ENCODE results near the gene GSTM5. TPM values are rescaled to one million over a fixed set of nuclear protein-coding genes. Genes with fewer than 3 reads are reported as not detected.
A peak's percentile ranks its signal among the peaks of the same experiment; 100 is the strongest.
"Not testable (repeated sequence)": the region's sequence is repeated elsewhere in the genome, so short reads cannot be mapped to it uniquely, and the experiment has no call there.

GSTM5 gene
- total and polyA plus RNA-seq, 7 experiments from 2014 or later = 0.42 to 0.81 TPM; not detected in 5

DNA sequence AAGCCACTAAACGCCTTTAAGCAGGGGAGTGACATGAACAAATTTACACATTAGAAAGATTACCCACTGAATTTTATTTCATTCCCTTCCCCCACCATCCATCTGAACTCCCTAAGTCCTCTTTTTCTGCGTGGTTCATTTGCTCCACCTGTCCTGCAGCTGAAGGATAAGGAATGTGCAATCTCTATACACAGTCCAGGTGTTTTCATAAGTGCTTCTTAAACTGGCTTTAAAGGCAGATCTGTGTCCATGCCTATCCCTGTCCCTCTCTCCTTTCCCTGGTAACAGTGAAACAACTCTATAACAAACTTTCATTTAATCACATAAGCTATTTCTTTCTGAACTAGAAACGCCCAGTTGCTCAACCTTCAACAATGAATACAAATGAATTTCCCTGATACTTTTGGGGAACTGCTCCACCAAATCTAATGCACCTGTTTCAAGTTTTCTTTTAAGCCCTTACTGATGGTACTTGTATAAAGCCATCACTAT, 20.4 kb downstream of the GSTM5 start:
- Mint-ChIP-seq H3K4me1 (no peaks in the 10 kb centered on the region), H3K27me3 (peaks cover 0 to 36% (median 0%) of the 10 kb centered on the region in 5 donors), H3K9me3 (no peaks in the 10 kb centered on the region), H3K36me3 (peaks cover 0 to 12% (median 3%) of the 10 kb centered on the region in 5 donors), H3K27ac (no peak overlapping the region), H3K4me3 (no peak overlapping the region)
- no peak for ATAC-seq
- Histone ChIP-seq H3K4me3 (ENCODE audit: low read length) (no peak overlapping the region), H3K27ac (ENCODE audit: low read depth, low read length) (no peak overlapping the region), H3K36me3 (ENCODE audit: control insufficient read depth in 2 of 3, insufficient read depth in 3 of 3, low read length in 3 of 3) (peaks cover 0 to 9% (median 0%) of the 10 kb centered on the region in 3 experiments), H3K9me3 (ENCODE audit: control insufficient read depth in 2 of 3, low read length in 3 of 3) (no peaks in the 10 kb centered on the region), H3K4me1 (ENCODE audit: control insufficient read depth in 2 of 2, insufficient read depth in 2 of 2, low read length in 2 of 2) (no peaks in the 10 kb centered on the region), H3K27me3 (ENCODE audit: control insufficient read depth in 2 of 2, insufficient read depth in 2 of 2, low read length in 2 of 2) (peaks cover 0 to 3% of the 10 kb centered on the region in 2 donors)
- DNase-seq = no peak
- ChIA-PET POLR2A (no interaction called here), CTCF (no interaction called here)
- intact Hi-C loops (cut with micrococcal nuclease) = no loop called here

DNA sequence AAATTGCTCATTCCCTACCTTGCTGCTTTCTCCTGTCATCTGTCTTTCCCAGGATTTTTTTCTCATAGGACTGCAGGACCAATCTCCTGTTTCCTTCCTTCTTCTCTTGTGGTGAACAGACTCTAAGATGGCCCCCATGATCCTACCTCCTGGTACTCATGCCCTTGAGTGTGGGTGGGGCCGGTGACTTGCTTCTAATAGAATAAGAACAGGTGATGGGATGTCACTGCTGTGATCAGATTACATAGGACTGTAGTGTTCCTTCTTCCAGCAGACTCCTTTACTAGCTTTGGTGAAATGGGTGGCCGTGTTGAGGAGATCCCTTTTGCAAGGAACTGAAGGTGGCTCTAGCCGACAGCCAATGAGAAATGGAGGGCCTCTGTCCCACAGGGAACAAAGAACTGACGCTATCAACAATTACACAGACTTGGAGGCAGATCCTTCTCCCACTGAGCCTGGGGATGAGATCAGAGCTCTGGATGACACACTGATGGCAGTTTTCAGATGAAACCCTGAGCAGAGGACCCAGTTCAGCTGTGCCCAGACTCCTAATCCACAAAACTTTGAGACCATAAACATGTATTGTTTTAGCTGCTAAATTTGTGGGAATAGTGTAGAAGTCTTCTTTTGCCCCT, 21.3 kb downstream of the GSTM5 start:
- Histone ChIP-seq H3K27ac (ENCODE audit: low read depth, low read length) (no peak overlapping the region), H3K36me3 (ENCODE audit: control insufficient read depth in 2 of 3, insufficient read depth in 3 of 3, low read length in 3 of 3) (peaks cover 0 to 16% (median 0%) of the 10 kb centered on the region in 3 experiments), H3K4me1 (ENCODE audit: control insufficient read depth in 2 of 2, insufficient read depth in 2 of 2, low read length in 2 of 2) (no peaks in the 10 kb centered on the region), H3K9me3 (ENCODE audit: control insufficient read depth in 2 of 3, low read length in 3 of 3) (no peaks in the 10 kb centered on the region), H3K27me3 (ENCODE audit: control insufficient read depth in 2 of 2, insufficient read depth in 2 of 2, low read length in 2 of 2) (peaks cover 0 to 3% of the 10 kb centered on the region in 2 donors), H3K4me3 (ENCODE audit: low read length) (no peak overlapping the region)
- ChIA-PET CTCF (no interaction called here), POLR2A (no interaction called here)
- no peak overlapping the region for H3K4me3 Mint-ChIP-seq
- ATAC-seq (no peak), DNase-seq (no peak)
- H3K9me3 Mint-ChIP-seq = no peaks in the 10 kb centered on the region
- intact Hi-C loops (cut with micrococcal nuclease) = no loop called here
- H3K4me1 Mint-ChIP-seq = peaks cover 0 to 3% (median 0%) of the 10 kb centered on the region in 7 donors
- H3K36me3 Mint-ChIP-seq = peaks cover 0 to 15% (median 3%) of the 10 kb centered on the region in 5 donors
- H3K27me3 Mint-ChIP-seq = peaks cover 0 to 45% (median 0%) of the 10 kb centered on the region in 5 donors
- no peak overlapping the region for H3K27ac Mint-ChIP-seq

DNA sequence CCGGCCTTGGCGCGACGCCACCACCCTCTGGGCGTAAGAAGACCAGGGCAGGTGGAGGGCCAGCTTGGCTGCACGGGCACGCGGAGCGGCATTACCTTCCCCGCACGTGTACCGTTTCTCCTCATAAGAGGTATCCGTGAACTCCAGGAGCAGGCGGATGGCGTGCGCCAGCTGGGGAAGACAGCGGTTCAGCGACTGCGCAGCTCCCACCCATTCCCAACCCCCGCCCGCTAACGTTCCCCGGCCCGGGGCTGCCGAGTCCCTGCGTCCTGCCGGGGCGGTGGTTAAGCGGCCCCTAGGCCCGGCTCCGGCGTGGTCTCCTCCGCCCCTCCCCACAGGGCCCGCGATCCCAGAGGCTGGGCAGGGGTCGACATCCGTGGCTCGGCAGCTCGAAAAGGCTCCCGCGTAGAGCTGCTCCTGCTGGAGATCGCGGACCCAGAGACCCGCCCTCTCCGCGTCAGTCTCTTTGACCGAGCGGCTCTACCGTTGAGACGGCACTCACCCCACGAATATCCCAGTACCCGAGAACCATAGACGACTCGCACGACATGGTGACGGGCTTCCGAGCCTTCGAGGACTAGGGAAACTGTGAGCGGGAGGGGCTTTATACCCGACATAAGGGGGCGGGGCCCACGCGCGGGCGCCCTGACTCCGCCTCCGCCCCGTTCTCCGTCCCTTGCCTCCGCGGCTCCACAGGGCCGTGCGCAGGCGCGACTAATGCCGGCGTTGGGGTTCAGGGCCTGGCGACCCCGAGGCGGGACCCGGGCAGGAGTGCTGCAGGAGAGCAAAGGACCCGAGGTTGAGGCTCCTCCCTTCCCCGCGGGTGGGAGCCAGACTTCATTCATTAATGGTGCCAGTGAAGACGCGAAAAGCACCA, 27.9 kb downstream of the GSTM5 start:
- Histone ChIP-seq H3K9me3 (ENCODE audit: control insufficient read depth in 2 of 3, low read length in 3 of 3) (no peaks in the 10 kb centered on the region), H3K4me3 (ENCODE audit: low read length) (peak overlapping the region; percentile 70), H3K4me1 (ENCODE audit: control insufficient read depth in 2 of 2, insufficient read depth in 2 of 2, low read length in 2 of 2) (peaks cover 0 to 11% of the 10 kb centered on the region in 2 donors), H3K27me3 (ENCODE audit: control insufficient read depth in 2 of 2, insufficient read depth in 2 of 2, low read length in 2 of 2) (no peaks in the 10 kb centered on the region), H3K27ac (ENCODE audit: low read depth, low read length) (peak overlapping the region; percentile 81), H3K36me3 (ENCODE audit: control insufficient read depth in 2 of 3, insufficient read depth in 3 of 3, low read length in 3 of 3) (peaks cover 0 to 19% (median 0%) of the 10 kb centered on the region in 3 experiments)
- H3K9me3 Mint-ChIP-seq = peaks cover 0 to 2% (median 0%) of the 10 kb centered on the region in 11 donors
- ChIA-PET CTCF (interaction anchor here (0.6 kb wide), 1 partner anchor 250 kb away, joined by 3 read pairs; no protein-coding TSS in a partner anchor), POLR2A (interaction anchor here (1.0 to 1.5 kb wide), 2 partner anchors 10 to 191 kb away, joined by 3 read pairs; partner anchors contain the start of gene GNAI3)
- ATAC-seq (peak; percentile 99), DNase-seq (peak; percentile 73 to 87 (median 85))
- intact Hi-C loops (cut with micrococcal nuclease) = loop anchor here (1.0 to 10.0 kb wide), 5 partner anchors 53 to 244 kb away; partner anchors contain the start of genes AHCYL1 (in 2 of the 2), GSTM2 (in 2 of the 2), GNAI3 (in 1 of the 2) and GSTM1 (in 1 of the 2)
- peak overlapping the region; percentile 71 to 93 (median 87) for H3K4me3 Mint-ChIP-seq
- H3K36me3 Mint-ChIP-seq = peaks cover 0 to 9% (median 3%) of the 10 kb centered on the region in 5 donors
- peaks cover 0 to 51% (median 0%) of the 10 kb centered on the region in 5 donors for H3K27me3 Mint-ChIP-seq
- peaks cover 3 to 21% (median 13%) of the 10 kb centered on the region in 7 donors for H3K4me1 Mint-ChIP-seq
- peak overlapping the region; percentile 17 to 95 (median 72) for H3K27ac Mint-ChIP-seq

DNA sequence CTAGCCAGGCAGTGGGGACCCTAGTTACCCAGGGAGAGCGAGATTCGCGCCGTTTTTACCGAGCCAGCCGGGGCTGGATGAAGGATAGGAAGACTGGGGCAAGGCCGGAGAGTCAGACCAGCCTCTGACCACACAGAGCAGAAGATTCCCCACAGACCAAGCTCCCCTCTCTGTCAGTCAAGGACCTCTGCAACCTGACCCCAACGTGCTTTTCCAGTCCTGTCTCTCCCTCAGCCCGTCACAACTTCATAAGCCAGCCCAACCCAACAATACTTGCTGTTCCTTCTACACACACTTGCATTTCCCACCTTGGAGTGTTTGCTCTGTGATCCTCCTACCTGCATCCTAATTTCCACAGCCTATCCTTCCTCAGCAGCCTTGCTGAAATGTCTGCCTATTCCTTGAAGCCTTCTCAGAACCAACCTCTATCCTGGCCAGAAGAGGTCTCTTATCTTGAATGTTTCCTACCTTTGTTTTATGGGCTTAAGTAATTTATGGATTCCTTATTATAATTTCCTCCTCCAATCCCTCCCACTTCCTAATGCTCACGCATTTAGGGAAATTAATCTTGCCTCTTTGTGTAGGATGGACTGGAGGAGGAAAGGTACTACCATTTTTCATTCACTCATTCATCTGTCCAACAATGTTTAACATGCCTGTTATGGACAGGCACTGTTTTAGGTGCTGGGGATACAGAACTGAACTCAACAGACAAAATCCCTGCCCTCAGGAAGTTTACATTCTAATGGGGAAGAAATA, 28.7 kb downstream of the GSTM5 start, which contains the start of gene GSTM3:
Gene GSTM3 (minus strand): TSS at position 424 of the 759 bp plus-strand sequence. CDS start 751 bp downstream, outside the sequence.
- POLR2A ChIA-PET = interaction anchor here (1.0 to 1.5 kb wide), 2 partner anchors 9 to 192 kb away, joined by 3 read pairs; partner anchors contain the start of gene GNAI3
- intact Hi-C loops (cut with micrococcal nuclease) = loop anchor here (1.0 to 10.0 kb wide), 5 partner anchors 54 to 244 kb away; partner anchors contain the start of genes AHCYL1 (in 2 of the 2), GSTM2 (in 2 of the 2), GNAI3 (in 1 of the 2) and GSTM1 (in 1 of the 2)

DNA sequence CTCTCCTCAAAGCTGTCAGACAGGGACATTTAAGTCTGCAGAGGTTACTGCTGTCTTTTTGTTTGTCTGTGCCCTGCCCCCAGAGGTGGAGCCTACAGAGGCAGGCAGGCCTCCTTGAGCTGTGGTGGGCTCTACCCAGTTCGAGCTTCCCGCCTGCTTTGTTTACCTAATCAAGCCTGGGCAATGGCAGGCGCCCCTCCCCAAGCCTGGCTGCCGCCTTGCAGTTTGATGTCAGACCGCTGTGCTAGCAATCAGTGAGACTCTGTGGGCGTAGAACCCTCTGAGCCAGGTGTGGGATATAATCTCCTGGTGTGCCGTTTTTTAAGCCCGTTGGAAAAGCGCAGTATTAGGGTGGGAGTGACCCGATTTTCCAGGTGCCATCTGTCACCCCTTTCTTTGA, 36.3 kb downstream of the GSTM5 start:
- H3K27me3 ChIP-seq (ENCODE audit: control insufficient read depth in 2 of 2, insufficient read depth in 2 of 2, low read length in 2 of 2); POLR2A ChIA-PET; H3K4me3 Mint-ChIP-seq; H3K4me3 ChIP-seq (ENCODE audit: low read length); H3K9me3 ChIP-seq (ENCODE audit: control insufficient read depth in 2 of 3, low read length in 3 of 3); H3K36me3 Mint-ChIP-seq; H3K9me3 Mint-ChIP-seq; ATAC-seq; H3K27ac Mint-ChIP-seq; H3K4me1 ChIP-seq (ENCODE audit: control insufficient read depth in 2 of 2, insufficient read depth in 2 of 2, low read length in 2 of 2); H3K27ac ChIP-seq (ENCODE audit: low read depth, low read length); H3K36me3 ChIP-seq (ENCODE audit: control insufficient read depth in 2 of 3, insufficient read depth in 3 of 3, low read length in 3 of 3); H3K4me1 Mint-ChIP-seq; DNase-seq: not testable (repeated sequence)
- H3K27me3 Mint-ChIP-seq = peaks cover 0 to 45% (median 26%) of the 10 kb centered on the region in 5 donors
- intact Hi-C loops (cut with micrococcal nuclease) = loop anchor here in 1 of 2 donors (10.0 kb wide), 1 partner anchor 56 kb away; no protein-coding TSS in a partner anchor
- CTCF ChIA-PET = interaction anchor here (1.0 kb wide), 1 partner anchor 246 kb away, joined by 3 read pairs; no protein-coding TSS in a partner anchor

More for the DNA sequence above, 28.7 kb downstream of the GSTM5 start, which contains the start of gene GSTM3:
- H3K27me3 ChIP-seq (ENCODE audit: control insufficient read depth in 2 of 2, insufficient read depth in 2 of 2, low read length in 2 of 2) = no peaks in the 10 kb centered on the region
- H3K9me3 ChIP-seq (ENCODE audit: control insufficient read depth in 2 of 3, low read length in 3 of 3) = no peaks in the 10 kb centered on the region
- peak in 1 of 9 donors; percentile 11 for DNase-seq
- Mint-ChIP-seq H3K27me3 (peaks cover 0 to 54% (median 0%) of the 10 kb centered on the region in 5 donors), H3K4me1 (peaks cover 3 to 21% (median 13%) of the 10 kb centered on the region in 7 donors), H3K4me3 (peak within 1 kb of the TSS; percentile 71 to 93 (median 87)), H3K36me3 (peaks cover 0 to 9% (median 3%) of the 10 kb centered on the region in 5 donors), H3K27ac (peak within 1 kb of the TSS; percentile 17 to 95 (median 72)), H3K9me3 (peaks cover 0 to 2% (median 0%) of the 10 kb centered on the region in 11 donors)
- peak within 1 kb of the TSS; percentile 70 for H3K4me3 ChIP-seq (ENCODE audit: low read length)
- H3K36me3 ChIP-seq (ENCODE audit: control insufficient read depth in 2 of 3, insufficient read depth in 3 of 3, low read length in 3 of 3) = peaks cover 0 to 19% (median 0%) of the 10 kb centered on the region in 3 experiments
- peaks cover 0 to 11% of the 10 kb centered on the region in 2 donors for H3K4me1 ChIP-seq (ENCODE audit: control insufficient read depth in 2 of 2, insufficient read depth in 2 of 2, low read length in 2 of 2)
- peak; percentile 8 for ATAC-seq
- H3K27ac ChIP-seq (ENCODE audit: low read depth, low read length) = peak within 1 kb of the TSS; percentile 81
- CTCF ChIA-PET = interaction anchor here (1.9 kb wide), 1 partner anchor 244 kb away, joined by 6 read pairs; the partner anchor contains the start of gene AHCYL1
